Glutamatergic neuron (in vitro differentiated cells): ENCODE measurements around the gene FERMT3. TPM values are rescaled to one million over a fixed set of nuclear protein-coding genes. Genes with fewer than 3 reads are reported as not detected.

Source experiments
- DNase-seq: peaks from one replicate; pipeline ENCODE4 v3.0.0; 2022
- H3K27ac Mint-ChIP-seq: one replicate; pipeline ENCODE4 v1.8.0; 2020; ENCODE audit warnings: mild to moderate bottlenecking, mixed read lengths, inconsistent platforms; ENCODE audit not compliant: unreplicated experiment
- H3K27me3 Mint-ChIP-seq: one replicate; pipeline ENCODE4 v1.8.0; 2020; ENCODE audit warnings: mild to moderate bottlenecking, moderate library complexity, mixed read lengths, inconsistent platforms; ENCODE audit not compliant: unreplicated experiment
- H3K36me3 Mint-ChIP-seq: one replicate; pipeline ENCODE4 v1.8.0; 2020; ENCODE audit warnings: mild to moderate bottlenecking, mixed read lengths, inconsistent platforms; ENCODE audit not compliant: unreplicated experiment
- H3K4me1 Mint-ChIP-seq: one replicate; pipeline ENCODE4 v1.8.0; 2020; ENCODE audit warnings: mild to moderate bottlenecking, low read depth, mixed read lengths, inconsistent platforms; ENCODE audit not compliant: unreplicated experiment
- H3K4me3 Mint-ChIP-seq: one replicate; pipeline ENCODE4 v1.8.0; 2020; ENCODE audit warnings: mild to moderate bottlenecking, mixed read lengths, inconsistent platforms; ENCODE audit not compliant: unreplicated experiment
- H3K9me3 Mint-ChIP-seq: one replicate; pipeline ENCODE4 v1.8.0; 2020; ENCODE audit warnings: mild to moderate bottlenecking, moderate library complexity, mixed read lengths, inconsistent platforms; ENCODE audit not compliant: unreplicated experiment
- total RNA-seq: library from RNA; stranded (reverse); fragmentation: NEBNext Ultra II Directional; extraction: Animal tissue kit (Norgen Biotek cat#: 25700); gene quantifications from one replicate; pipeline ENCODE4 v1.2.1, GENCODE V29; 2021; ENCODE audit not compliant: unreplicated experiment
- TF ChIP-seq, protein P1 (sequence below): fragments of 200-600 bp; sonication (generic); IDR thresholded peaks from one replicate; pipeline ENCODE4 v1.5.0; 2021; ENCODE audit not compliant: partially characterized antibody, unreplicated experiment

Gene FERMT3
- total RNA-seq, 1 donor from 2014 or later = 2.0 TPM

DNA sequence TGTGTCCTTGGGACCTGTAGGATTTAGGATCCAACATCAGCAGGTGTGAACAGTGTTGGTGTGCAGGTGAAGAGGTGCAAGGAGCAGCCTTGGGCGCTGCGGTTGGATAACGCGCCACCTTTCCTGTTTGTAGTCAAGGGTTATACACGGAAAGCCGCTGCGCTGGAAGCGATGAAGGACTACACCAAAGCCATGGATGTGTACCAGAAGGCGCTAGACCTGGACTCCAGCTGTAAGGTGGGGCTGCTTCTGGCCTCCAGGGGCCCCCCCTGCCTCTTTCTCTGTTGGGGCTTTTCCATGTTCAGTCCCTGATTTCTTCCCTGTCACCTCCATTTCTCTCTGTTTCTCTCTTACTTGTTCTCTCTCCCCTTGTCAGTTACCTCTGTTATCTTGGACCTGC lies 3.5 kb upstream of the FERMT3 start:
- Mint-ChIP-seq H3K36me3 (no peaks in the 10 kb centered on the region), H3K27me3 (peaks cover 2% of the 10 kb centered on the region), H3K27ac (no peak overlapping the region), H3K4me3 (no peak overlapping the region), H3K4me1 (peaks cover 10% of the 10 kb centered on the region), H3K9me3 (peaks cover 4% of the 10 kb centered on the region)
- TF ChIP-seq, protein P1, sequence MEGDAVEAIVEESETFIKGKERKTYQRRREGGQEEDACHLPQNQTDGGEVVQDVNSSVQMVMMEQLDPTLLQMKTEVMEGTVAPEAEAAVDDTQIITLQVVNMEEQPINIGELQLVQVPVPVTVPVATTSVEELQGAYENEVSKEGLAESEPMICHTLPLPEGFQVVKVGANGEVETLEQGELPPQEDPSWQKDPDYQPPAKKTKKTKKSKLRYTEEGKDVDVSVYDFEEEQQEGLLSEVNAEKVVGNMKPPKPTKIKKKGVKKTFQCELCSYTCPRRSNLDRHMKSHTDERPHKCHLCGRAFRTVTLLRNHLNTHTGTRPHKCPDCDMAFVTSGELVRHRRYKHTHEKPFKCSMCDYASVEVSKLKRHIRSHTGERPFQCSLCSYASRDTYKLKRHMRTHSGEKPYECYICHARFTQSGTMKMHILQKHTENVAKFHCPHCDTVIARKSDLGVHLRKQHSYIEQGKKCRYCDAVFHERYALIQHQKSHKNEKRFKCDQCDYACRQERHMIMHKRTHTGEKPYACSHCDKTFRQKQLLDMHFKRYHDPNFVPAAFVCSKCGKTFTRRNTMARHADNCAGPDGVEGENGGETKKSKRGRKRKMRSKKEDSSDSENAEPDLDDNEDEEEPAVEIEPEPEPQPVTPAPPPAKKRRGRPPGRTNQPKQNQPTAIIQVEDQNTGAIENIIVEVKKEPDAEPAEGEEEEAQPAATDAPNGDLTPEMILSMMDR = no peak
- no peak for DNase-seq

DNA sequence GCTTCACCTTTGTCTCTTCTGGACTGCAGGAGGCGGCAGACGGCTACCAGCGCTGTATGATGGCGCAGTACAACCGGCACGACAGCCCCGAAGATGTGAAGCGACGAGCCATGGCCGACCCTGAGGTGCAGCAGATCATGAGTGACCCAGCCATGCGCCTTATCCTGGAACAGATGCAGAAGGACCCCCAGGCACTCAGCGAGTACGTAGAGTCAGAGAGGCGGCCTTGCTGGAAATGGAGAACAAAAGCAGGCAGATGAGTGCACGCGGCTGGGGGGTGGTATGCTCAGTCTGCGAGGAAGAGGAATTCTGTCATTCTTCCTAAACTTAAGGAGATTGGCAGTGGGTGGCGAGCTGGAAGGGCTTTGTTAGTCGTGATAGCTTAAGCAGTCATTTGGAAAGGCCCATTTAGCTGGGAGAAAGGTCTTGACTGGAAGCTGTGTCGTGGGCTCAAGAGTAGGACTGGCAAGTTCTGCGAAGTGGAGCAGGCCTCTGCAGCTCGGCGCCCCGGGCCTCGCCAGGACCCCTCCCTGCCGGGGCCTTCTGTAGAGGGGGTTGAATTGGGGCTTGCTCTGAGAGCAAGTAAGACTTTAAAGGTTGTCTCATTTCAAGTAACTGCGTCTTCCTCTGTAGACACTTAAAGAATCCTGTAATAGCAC lies 3.0 kb upstream of the FERMT3 start:
- H3K27me3 Mint-ChIP-seq = peaks cover 2% of the 10 kb centered on the region
- peaks cover 10% of the 10 kb centered on the region for H3K4me1 Mint-ChIP-seq
- no peak overlapping the region for H3K4me3 Mint-ChIP-seq
- DNase-seq = no peak
- H3K27ac Mint-ChIP-seq = peak overlapping the region; percentile 68
- TF ChIP-seq, protein P1 = no peak
- H3K36me3 Mint-ChIP-seq = no peaks in the 10 kb centered on the region
- H3K9me3 Mint-ChIP-seq = peaks cover 4% of the 10 kb centered on the region

DNA sequence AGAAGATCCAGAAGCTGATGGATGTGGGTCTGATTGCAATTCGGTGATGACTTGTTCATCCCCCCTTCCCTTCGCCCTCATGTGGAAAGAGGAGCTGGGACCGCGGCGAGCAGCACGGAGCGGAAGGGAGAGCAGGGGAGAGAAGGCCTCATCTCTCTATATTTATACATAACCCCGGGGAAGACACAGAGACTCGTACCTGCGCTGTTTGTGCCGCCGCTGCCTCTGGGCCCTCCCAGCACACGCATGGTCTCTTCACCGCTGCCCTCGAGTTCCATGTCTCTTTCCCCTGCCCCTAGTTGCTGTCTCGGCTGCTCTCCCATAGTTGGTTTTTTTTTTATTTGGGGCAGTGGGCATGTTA lies 2.5 kb upstream of the FERMT3 start:
- Mint-ChIP-seq H3K27ac (peak overlapping the region; percentile 80), H3K36me3 (no peaks in the 10 kb centered on the region), H3K4me1 (peaks cover 10% of the 10 kb centered on the region)

DNA sequence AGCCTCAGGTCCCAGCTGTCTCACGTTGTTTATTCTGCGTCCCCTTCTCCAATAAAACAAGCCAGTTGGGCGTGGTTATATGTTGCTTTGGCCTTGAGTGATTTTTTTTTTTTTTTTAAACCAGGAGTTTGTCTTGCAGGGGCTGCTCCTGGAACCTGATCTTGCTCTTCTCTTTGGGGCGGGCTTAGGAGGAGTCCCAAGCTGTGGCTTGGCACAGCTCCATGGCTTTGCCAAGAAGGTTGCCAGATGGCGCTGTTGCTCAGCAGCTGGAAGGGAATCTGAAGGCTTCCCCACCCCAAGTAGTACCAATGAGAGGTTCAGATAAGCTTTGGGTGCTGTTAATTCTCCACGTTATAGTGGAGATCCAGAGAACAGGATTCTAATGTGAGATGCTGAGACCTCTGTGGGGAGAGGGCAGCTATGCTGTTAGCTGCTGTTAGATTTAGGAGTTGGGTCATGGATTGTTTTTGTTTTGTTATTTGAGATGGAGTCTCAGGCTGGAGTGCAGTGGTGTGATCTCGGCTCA lies 2.0 kb upstream of the FERMT3 start:
- Mint-ChIP-seq H3K27ac (peak overlapping the region; percentile 80), H3K4me3 (peak overlapping the region; percentile 28), H3K36me3 (no peaks in the 10 kb centered on the region), H3K9me3 (peaks cover 4% of the 10 kb centered on the region), H3K27me3 (peaks cover 5% of the 10 kb centered on the region), H3K4me1 (peaks cover 10% of the 10 kb centered on the region)
- TF ChIP-seq, protein P1 = no peak
- DNase-seq = peak; percentile 74

More for the DNA sequence above, 2.5 kb upstream of the FERMT3 start:
- TF ChIP-seq, protein P1 = no peak
- Mint-ChIP-seq H3K27me3 (peaks cover 5% of the 10 kb centered on the region), H3K9me3 (peaks cover 4% of the 10 kb centered on the region), H3K4me3 (no peak overlapping the region)
- DNase-seq = no peak

DNA sequence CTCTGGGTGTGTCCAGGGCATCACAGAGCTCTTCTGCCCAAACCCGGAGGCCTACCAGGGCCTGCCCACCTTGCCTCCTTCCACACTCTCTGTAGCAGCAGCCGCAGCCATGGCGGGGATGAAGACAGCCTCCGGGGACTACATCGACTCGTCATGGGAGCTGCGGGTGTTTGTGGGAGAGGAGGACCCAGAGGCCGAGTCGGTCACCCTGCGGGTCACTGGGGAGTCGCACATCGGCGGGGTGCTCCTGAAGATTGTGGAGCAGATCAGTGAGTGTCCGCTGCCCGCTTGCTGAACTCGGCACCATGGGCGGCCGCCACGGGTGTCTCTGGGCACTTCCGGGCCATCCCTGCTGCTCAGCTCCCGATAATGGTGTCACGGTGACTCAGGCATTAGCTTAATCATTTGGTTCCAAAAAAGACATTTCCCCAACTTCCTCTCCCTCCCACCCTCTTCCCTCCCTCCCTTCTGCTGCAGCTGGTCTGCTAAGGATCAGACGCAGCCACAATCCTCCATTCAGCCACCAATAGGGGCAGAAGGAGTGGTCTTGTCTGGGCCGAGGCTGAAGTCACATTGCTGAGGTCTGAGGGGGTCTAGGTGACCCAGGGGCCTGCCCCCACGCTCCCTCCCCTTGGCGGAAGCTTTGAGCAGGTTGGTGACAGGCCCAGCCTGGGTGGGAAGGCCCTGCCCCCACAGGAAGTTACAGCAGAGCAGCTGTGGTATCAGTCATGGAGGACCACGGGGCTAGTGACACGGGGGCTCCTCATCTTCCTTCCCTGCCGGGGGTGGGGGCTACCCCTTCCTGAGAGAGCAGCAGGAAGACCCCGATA lies 950 bp downstream of the FERMT3 start:
- peaks cover 9% of the 10 kb centered on the region for H3K27me3 Mint-ChIP-seq
- TF ChIP-seq, protein P1 = no peak
- H3K36me3 Mint-ChIP-seq = no peaks in the 10 kb centered on the region
- peaks cover 5% of the 10 kb centered on the region for H3K9me3 Mint-ChIP-seq
- peaks cover 10% of the 10 kb centered on the region for H3K4me1 Mint-ChIP-seq
- H3K4me3 Mint-ChIP-seq = no peak overlapping the region
- no peak overlapping the region for H3K27ac Mint-ChIP-seq
- DNase-seq = no peak
